Suppressor macrophage treated with lipopolysaccharide for 1 hour (primary cell): ENCODE results near the gene ERMAP.
A peak's percentile ranks its signal among the peaks of the same experiment; 100 is the strongest.
"Not testable (repeated sequence)": the region's sequence is repeated elsewhere in the genome, so short reads cannot be mapped to it uniquely, and the experiment has no call there.

Experiments used
- DNase-seq, 3 donors: peaks; one replicate each; pipeline ENCODE4 v3.0.0-alpha.2; 2020 to 2022

ERMAP gene

GRCh38 chr1:42845193-42845592 lies 28.3 kb downstream of the ERMAP start:
- DNase-seq, result no peak

GRCh38 chr1:42845866-42846256 lies 28.9 kb downstream of the ERMAP start:
- peak in 1 of 3 donors; percentile 11 for DNase-seq

GRCh38 chr1:42846257-42847110 lies 29.6 kb downstream of the ERMAP start, which contains the start of gene ZNF691:
TSS of gene ZNF691 (plus strand) at chr1:42846613. CDS start at chr1:42849659, 3,046 bp downstream.
- DNase-seq, result peak; percentile 95 to 98 (median 97)

- no peak for DNase-seq
Measured at GRCh38 chr1:42847111-42847595, 30.2 kb downstream of the ERMAP start.

- DNase-seq, result no peak
Measured at GRCh38 chr1:42847721-42848460, 31.0 kb downstream of the ERMAP start.

- DNase-seq, result no peak
Measured at GRCh38 chr1:42848823-42849537, 32.1 kb downstream of the ERMAP start.

GRCh38 chr1:42849944-42850343 lies 33.0 kb downstream of the ERMAP start:
- DNase-seq, result no peak

GRCh38 chr1:42851420-42851819 lies 34.5 kb downstream of the ERMAP start:
- no peak for DNase-seq

- no peak for DNase-seq
Measured at GRCh38 chr1:42851960-42852607, 35.2 kb downstream of the ERMAP start.

GRCh38 chr1:42852608-42852980 lies 35.7 kb downstream of the ERMAP start:
- no peak for DNase-seq

GRCh38 chr1:42853116-42853884 lies 36.4 kb downstream of the ERMAP start:
- no peak for DNase-seq

- not testable (repeated sequence) for DNase-seq
Measured at GRCh38 chr1:42856554-42856953, 39.6 kb downstream of the ERMAP start.

GRCh38 chr1:42859366-42859765 lies 42.4 kb downstream of the ERMAP start:
- not testable (repeated sequence) for DNase-seq

- DNase-seq, result peak in 1 of 3 donors; percentile 10
Measured at GRCh38 chr1:42860339-42861013, 43.6 kb downstream of the ERMAP start.

- no peak for DNase-seq
Measured at GRCh38 chr1:42861014-42861399, 44.1 kb downstream of the ERMAP start.

GRCh38 chr1:42866549-42866948 lies 49.6 kb downstream of the ERMAP start:
- no peak for DNase-seq

- not testable (repeated sequence) for DNase-seq
Measured at GRCh38 chr1:42868466-42868865, 51.5 kb downstream of the ERMAP start.

GRCh38 chr1:42869254-42869653 lies 52.3 kb downstream of the ERMAP start:
- DNase-seq, result not testable (repeated sequence)

- DNase-seq, result not testable (repeated sequence)
Measured at GRCh38 chr1:42869751-42870150, 52.8 kb downstream of the ERMAP start.

GRCh38 chr1:42873108-42873507 lies 56.2 kb downstream of the ERMAP start:
- not testable (repeated sequence) for DNase-seq

GRCh38 chr1:42873670-42874069 lies 56.7 kb downstream of the ERMAP start:
- no peak for DNase-seq
